HL-60 (cell line): ENCODE results near the gene MRPL49.

Experiments used
- DNase-seq, 2 experiments: peaks; one replicate each; pipeline ENCODE4 v3.0.0-alpha.2; 2010 to 2020; ENCODE audit warnings: low read depth in 1 of 2, low spot score in 1 of 2
- H3K27ac ChIP-seq: fragments of 250-450 bp; sonication (Bioruptor Pico); replicated peaks from 2 replicates; pipeline ENCODE4 v1.5.1; 2020; ENCODE audit warnings: mild to moderate bottlenecking, moderate library complexity
- H3K27me3 ChIP-seq: fragments of 250-450 bp; sonication (Bioruptor Pico); 2 replicates; pipeline ENCODE4 v1.5.1; 2021; ENCODE audit warnings: mild to moderate bottlenecking, moderate library complexity; ENCODE audit not compliant: insufficient read depth, poor library complexity, severe bottlenecking
- H3K4me3 ChIP-seq: replicated peaks from 2 replicates; pipeline ENCODE4 v1.5.1; 2011; ENCODE audit warnings: mild to moderate bottlenecking, control low read depth, low read length; ENCODE audit not compliant: insufficient read depth
- CTCF ChIP-seq: IDR thresholded peaks from one replicate; pipeline ENCODE4 v1.5.1; 2011; ENCODE audit warnings: low read length, control low read depth, inconsistent platforms; ENCODE audit not compliant: insufficient read depth
- GABPA ChIP-seq: IDR thresholded peaks from 2 replicates; pipeline ENCODE4 v1.6.1; 2012; ENCODE audit warnings: low read depth
- POLR2AphosphoS5 ChIP-seq: IDR thresholded peaks from 2 replicates; pipeline ENCODE4 v1.6.1; 2012; ENCODE audit warnings: low read depth
- REST ChIP-seq: IDR thresholded peaks from 2 replicates; pipeline ENCODE4 v1.6.1; 2012; ENCODE audit warnings: low read depth; ENCODE audit not compliant: insufficient replicate concordance
- SPI1 ChIP-seq: IDR thresholded peaks from 2 replicates; pipeline ENCODE4 v1.6.1; 2012; ENCODE audit warnings: low read depth, mild to moderate bottlenecking, borderline replicate concordance

MRPL49 gene

GRCh38 chr11:65078151-65078550, 44.0 kb upstream of the MRPL49 start:
- Histone ChIP-seq H3K27ac (no peak overlapping the region), H3K27me3 (no peaks in the 10 kb centered on the region), H3K4me3 (no peak overlapping the region)
- TF ChIP-seq CTCF (peak; percentile 82), SPI1 (no peak)
- DNase-seq, result peak; percentile 46 to 59

- Histone ChIP-seq H3K4me3 (no peak overlapping the region), H3K27ac (no peak overlapping the region), H3K27me3 (no peaks in the 10 kb centered on the region)
- DNase-seq, result no peak
- TF ChIP-seq CTCF (no peak), GABPA (no peak), SPI1 (no peak), POLR2AphosphoS5 (no peak), REST (no peak)
Observed at GRCh38 chr11:65078786-65079342, 43.3 kb upstream of the MRPL49 start.

GRCh38 chr11:65083134-65083833, 38.8 kb upstream of the MRPL49 start:
- TF ChIP-seq REST, result peak; percentile 36
- no peak for TF ChIP-seq CTCF
- Histone ChIP-seq H3K4me3 (peak overlapping the region; percentile 90), H3K27ac (peak overlapping the region; percentile 97), H3K27me3 (no peaks in the 10 kb centered on the region)
- no peak for DNase-seq
